Stimulated activated CD8-positive, alpha-beta memory T cell treated with anti-CD3 and anti-CD28 coated beads, Interleukin-7, amount 100 ng/mL, for 24 hours (primary cell): ENCODE measurements around the gene ZNF511.
"Not testable (repeated sequence)": the region's sequence is repeated elsewhere in the genome, so short reads cannot be mapped to it uniquely, and the experiment has no call there.

Experiments
- DNase-seq: peaks from one replicate; pipeline ENCODE4 v3.0.0-alpha.2; 2020; ENCODE audit warnings: low read depth

The ZNF511 gene, protein sequence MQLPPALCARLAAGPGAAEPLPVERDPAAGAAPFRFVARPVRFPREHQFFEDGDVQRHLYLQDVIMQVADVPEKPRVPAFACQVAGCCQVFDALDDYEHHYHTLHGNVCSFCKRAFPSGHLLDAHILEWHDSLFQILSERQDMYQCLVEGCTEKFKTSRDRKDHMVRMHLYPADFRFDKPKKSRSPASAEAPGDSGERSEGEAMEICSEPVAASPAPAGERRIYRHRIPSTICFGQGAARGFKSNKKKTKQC

DNA sequence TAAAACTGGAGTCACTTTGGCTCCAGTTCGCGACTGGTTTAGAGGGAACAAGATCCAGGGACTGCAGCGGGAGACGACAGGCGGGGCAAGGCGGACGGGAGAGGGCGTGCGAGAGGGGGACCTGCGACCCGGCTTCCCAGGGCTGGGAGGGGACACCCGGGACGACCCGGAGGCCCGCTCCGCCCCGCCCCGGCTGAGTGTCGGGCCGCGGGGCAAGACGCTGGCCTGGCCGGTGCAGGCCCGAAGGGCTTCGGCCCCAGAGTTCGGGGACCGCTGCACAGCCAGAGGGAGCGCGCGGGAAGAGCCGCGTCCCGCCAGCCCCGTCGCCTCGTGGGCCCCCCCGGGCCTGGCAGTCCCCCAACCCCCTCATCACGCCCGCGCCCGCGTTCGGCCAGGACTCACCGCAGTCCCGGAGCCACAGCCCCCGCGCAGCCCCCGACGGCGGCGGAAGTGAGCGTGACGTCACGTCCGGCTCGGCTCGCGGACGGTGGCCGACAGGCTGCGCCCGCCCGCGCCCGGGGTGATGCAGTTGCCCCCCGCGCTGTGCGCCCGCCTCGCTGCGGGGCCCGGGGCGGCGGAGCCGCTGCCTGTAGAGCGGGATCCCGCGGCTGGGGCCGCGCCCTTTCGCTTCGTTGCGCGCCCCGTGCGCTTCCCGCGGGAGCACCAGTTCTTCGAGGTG lies at the start of gene ZNF511, which contains the start of gene TUBGCP2:
Gene ZNF511, plus strand, starts transcription at position 494 of the 679 bp plus-strand sequence. Its CDS starts 30 bp downstream, at position 524.
Gene TUBGCP2, minus strand, starts transcription at position 452 of the 679 bp plus-strand sequence. CDS start 5,931 bp downstream, outside the sequence.
- DNase-seq, result peak; percentile 72

DNA sequence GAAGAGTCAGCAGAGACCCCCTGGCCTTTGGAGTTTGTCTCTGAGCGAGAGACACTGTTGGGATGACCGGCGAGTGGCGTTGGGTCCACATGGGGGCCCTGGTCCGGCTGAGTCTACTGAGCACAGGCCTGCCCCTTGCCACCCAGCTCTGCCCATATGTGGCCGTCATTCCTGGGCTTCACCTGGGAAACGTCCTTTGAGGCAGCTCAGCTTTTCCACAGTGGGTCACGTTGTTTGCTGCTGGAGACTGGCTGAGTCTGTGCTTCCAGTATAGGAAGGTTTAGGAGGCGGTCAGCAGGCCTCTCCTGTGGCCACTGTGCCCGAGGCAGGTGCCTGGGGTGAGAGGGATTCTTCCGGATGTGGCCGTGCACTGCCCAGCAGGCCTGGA lies 49.1 kb upstream of the ZNF511 start:
- no peak for DNase-seq

DNA sequence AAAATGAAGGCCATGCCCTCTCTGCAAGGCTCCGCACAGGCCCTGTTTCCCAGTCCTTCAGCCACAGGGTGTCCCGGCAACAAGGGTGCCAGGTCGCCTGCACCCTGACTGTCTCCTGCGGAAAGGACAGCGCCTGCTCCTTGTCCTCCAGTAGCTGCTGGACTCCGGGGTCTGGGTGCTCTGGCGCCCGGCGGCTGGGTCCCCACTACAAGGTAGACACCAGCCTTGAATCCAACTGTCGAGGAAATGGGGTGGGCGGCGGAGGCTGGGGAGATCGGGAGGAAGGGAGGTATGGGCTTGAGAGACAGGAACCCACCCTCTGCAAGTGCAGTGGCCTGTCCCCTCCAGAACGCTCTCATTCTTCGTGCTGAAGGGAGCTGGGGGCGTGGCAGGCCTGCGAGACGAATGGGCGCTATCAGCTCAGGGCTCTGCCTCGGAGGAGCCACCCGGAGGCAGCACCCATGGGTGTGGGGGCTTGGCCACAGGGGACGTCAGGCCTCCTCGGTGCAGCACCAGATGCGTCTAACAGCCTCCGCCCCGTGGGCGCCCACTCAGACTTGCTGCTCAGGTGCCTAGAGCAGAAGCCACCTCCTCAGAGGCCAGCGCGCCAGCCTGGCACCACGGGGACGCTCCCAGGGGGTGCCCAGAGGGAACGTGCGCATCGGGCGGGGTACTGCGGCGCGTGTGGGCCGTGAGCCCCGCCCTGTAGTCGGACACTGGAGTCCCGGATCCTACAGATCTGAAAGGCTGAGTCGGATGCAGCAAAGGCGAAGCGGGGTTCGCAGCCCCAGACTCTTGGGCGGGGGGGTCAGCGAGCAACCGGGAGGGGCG lies 47.6 kb upstream of the ZNF511 start:
- peak; percentile 35 for DNase-seq

DNA sequence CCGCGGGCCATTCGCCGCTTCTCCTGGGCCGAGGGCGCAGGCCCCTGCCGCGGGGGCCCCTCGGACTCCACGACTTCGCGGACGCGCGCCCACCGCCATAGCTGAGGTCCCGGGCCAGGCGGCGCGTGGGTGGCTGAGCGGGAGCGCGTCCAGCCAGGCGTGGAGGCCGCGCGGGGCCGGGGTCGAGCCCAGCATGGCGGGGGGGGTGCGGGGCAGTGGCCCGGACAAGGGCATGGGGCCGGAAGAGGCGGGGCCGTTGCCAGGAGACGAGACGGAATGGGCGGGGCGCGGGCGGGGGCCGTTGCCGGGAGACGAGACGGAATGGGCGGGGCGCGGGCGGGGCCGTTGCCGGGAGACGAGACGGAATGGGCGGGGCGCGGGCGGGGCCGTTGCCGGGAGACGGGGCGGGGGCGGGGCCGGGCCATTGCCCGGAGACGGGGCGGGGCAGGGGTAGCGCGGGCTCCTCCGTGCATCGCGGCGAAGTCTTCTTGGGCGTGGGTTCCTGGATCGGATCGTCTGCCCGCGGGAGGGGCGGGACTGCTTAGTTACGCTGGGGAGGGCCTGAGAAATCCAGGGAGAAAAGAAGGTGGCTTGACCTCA lies 46.9 kb upstream of the ZNF511 start:
- peak; percentile 69 for DNase-seq

DNA sequence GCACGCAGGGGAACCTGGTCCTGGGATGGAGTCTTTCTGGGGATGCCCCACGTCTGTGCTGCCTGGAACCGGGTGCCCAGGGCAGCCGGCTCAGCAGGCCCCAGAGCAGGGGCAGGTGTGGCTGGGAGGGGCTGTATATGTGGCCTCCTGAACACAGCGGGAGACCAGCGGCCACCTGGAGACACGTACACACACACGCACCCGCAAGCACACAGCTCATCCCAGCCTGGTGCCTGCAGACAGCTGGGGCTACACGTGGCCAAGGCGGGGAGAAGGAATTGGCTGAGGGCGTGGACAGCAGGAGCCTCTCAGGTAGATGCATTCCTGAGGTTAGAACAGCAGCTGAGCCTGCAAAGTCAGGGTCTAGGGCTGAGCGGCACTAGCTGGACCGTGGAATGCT lies 46.0 kb upstream of the ZNF511 start:
- no peak for DNase-seq

DNA sequence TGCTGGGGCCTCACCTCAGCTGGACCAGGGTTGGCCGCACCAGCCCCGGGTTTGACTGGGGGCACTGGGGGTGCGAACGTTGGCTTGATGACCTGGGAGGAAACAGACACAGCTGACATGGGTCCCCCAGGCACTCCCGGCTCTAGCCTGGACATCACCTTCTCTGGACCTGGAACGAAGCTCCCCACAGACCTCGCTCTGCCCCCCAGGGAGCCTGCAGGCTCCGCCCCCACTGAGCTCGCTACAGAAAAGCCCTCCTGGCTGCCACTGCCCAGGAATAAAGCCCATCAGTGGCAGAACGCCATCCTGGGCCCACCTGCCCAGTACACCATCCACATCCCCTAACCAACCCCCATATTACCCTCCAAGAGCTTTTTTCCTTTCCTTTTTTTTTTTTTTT lies 45.0 kb upstream of the ZNF511 start:
- no peak for DNase-seq

DNA sequence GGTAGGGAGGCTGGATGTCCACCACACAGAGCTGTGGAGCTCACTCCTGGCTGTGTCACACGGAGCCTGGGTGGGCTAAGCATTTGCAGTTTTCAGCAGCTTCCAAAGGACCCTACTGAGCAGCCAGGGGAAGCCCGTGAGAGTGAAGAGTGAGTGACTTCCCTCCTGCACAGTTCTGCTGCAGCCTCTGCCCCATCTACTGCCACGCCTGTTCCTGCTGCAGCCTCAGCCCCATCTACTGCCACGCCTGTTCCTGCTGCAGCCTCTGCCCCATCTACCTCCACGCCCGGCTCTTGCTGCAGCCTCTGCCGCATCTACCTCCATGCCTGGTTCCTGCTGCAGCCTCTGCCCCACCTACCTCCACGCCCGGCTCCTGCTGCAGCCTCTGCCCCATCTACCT lies 44.3 kb upstream of the ZNF511 start:
- no peak for DNase-seq

DNA sequence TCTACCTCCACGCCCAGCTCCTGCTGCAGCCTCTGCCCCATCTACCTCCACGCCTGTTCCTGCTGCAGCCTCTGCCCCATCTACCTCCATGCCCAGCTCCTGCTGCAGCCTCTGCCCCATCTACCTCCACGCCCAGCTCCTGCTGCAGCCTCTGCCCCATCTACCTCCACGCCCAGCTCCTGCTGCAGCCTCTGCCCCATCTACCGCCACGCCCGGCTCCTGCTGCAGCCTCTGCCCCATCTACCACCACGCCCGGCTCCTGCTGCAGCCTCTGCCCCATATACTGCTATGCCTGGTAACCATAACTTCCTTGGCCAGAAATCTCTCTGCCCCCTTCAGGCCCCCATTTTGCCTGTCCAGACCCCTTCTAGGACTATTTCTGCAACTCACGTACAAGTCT lies 43.7 kb upstream of the ZNF511 start:
- not testable (repeated sequence) for DNase-seq

DNA sequence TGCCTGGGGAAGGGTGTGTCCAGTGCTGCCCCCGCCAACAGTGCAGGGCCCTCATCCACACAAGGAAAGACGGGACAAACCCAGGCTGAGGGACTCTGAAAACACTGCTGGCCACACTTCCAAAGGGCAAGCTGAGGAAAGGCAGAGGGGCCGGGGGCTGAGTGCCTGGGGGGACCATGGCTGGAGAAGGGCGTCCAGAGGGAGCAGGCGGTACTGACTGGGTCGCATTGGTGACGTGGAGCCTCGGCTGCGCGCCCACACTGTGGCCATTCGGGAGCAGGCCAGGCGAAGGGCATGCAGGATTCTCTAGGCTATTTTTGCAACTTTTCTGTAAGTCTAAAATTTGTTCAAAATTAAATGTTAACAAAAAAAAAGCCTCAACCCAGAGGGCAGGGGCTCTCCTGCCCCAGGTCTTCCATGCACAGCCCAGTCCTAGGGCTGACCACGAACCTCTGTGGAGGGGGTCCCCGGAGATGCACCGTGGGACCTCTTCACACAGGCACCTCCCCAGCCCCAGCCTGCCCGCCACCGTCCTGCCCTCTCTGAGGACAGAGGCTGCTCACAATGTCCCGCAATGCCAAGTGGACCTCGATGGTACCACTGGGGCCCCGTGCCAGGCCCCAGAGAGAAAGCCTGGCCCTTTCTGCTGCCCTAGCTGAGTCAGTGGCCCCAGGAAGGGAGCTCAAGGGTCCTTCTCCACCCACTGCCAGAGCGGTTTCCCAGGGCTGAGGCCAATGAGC lies 42.5 kb upstream of the ZNF511 start:
- DNase-seq, result no peak

DNA sequence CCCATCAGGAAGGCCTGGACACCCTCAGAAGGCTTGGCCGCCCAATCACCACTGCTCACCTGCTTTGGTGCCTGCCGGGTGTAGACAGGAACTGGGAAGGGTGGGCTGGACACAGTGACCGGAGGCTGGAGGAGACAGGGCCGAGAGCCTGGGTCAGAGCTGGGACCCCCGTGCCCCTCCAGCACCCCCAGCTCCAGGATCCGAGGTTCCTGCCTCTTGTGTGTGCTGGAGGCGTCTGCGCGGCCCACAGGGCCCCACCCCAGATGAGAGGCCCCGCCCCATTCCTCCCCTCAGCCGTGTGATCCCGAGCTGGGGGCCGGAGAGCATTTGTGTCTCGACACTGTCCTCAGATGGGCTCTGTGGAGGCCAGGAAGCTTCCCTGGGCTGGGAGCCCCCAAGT lies 41.4 kb upstream of the ZNF511 start:
- DNase-seq, result no peak

DNA sequence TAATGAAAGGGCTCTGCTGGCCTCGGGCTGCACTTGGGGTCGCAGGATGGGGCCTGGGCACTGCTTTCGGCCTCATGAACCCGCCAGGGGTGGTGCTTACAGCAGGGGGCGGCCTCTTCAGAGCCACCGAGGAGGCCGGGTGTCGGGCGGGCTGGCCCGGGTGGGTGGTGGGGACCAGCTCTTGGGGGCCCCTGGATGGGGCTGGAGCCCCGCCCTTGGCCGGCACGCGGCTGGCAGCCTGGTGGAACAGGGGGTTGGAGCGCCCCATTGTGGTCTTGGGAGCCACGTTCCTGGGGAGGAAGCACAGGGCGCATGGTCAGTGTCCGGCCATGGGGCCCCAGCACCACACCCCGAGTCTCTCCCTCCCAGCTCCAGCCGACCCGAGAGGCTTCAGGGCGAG lies 40.9 kb upstream of the ZNF511 start:
- no peak for DNase-seq

DNA sequence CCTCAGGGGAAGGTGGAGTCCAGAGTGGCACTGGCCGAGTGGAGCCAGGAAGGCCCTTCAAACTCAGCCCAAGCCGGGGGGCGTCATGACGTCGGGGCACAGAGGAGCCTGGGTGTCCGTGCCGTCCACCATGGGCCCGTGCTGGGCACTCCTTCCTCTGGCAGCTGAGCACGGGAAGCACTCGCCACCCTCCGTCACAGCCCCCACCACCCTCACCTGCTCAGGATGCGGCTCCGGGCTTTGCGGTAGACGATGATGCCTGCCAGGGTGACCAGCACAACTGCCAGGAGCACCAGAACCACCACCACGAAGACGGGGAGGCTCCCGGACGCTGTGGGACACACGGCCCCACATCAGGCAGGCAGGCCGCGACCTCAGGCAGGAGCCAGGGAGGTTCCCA lies 40.2 kb upstream of the ZNF511 start:
- DNase-seq, result no peak

DNA sequence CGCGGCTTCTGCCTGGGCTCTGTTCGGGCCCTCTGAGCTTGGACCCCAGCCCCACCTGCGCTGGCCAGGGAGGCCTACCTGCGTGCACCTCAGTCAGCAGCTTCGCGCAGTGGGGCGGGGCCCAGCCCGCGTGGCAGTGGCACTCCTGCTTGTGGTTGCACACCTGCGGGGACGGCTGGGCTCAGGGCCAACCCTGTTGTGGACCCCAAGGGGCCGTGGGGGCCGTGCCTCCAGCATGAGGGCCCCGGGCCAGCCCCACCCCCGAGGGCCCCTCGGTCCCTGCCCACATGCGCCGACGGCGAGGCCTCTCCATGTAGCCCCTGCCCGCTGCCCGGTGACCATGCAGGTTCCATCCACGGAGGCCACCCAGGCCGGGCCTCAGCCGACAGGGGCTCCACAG lies 39.3 kb upstream of the ZNF511 start:
- DNase-seq, result no peak

DNA sequence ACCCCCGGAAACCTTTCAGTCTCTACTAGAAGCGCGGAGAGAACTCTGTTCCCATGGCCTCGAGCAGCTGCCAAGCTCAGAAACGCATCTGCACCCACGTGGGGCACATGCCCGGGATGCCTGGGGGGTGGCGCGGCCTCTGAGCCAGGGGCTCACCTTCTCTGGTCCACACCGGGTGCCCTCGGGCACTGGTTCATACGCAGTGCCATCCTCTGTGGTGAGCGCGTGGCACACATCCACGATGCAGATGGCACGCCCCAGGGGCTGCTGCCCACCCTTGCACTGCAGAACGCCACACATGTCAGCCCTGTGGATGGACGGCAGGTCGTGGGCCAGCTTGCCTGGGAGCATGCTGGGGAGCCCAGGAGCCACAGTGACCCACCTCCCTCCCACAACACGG lies 38.5 kb upstream of the ZNF511 start:
- DNase-seq, result no peak

DNA sequence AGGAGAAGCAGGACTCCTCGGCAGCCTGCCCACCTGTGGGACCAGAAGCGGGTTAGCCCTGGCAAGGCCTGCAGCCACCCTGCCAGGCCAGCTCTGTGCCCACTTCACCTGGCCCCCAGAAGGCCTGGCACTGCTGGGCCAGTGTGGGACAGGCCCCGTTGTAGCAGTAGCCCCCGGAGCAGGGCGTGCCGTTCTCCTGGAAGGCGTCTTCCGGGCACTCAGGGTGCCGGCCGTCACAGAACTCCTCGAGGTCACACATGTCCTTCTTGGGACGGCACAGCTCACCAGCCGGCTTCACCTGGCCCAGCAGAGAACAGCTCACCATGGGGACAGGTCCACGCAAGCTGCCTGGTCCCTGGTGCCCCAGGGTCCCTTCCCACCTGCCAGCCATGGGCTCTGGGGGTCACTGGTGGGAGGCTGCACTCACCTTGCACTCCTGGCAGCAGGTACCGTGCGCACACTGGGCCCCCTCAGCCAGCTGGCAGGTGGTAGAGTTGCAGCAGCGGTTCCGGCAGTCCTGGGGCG lies 37.9 kb upstream of the ZNF511 start:
- no peak for DNase-seq

DNA sequence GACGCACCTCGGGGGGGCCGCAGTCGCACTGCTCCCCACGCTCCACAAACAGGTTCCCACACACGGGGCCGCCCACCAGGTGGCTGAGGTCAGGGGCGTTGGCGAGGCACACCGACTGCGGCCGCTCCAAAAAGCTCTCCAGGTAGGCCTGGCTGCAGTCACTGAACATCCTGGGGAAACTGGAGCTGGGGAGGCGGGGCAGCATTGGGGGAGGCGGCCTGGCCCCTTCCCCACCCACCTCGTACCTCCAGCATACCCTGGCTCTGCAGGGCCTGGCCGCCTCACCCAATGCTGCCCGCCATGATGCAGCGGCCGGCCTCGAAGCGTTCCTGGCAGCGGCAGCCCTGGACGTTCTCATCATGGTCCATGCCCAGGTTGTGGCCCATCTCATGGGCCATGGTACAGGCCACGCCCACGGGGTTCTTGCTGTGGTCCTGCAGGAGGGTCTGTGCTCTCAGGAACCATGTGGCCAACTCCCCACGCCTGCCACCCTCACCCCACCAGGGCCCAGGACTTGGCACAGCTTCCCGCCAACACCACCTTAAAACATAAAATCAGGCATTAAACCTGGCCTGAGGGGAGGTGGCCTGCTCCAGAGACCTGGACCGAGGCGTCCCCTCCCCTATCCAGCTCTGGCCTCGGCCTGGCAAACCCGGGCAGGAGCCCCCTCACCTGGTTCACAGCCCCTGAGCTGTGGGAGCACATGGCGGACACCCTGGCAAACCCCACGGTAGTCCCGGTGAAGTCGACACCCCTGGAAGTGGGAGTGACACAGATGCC lies 37.0 kb upstream of the ZNF511 start:
- DNase-seq, result no peak

DNA sequence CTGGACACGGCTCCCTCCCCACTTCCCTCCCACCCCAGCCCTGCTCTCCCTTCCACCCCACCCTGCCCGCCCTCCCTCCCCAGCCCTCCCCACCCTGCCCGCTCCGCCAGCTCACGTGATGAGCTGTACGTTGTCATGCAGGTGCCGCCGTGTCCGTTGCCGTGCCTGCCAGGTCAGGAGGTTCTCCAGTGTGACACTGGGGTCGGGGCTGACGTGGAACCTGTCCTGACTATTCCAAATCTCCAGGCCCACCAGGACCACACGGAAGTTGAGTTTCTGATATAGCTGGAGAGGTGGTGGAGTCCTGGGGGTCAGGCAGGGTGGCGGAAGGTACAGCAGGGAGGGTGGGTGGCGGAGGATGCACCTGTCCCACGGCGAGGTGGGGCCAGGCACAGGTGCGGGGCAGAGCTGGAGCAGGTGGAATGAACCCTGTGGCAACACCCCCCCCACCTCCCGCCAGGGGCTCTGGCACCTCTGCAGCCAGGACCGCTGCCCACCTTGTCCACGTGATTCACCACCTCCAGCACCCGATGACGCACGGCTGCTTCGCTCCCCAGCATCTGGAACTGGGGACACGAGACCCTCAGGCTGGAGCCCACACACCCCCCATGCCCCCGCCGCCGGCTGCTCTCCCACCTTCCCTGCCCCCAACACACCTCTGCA lies 36.3 kb upstream of the ZNF511 start:
- DNase-seq, result no peak

DNA sequence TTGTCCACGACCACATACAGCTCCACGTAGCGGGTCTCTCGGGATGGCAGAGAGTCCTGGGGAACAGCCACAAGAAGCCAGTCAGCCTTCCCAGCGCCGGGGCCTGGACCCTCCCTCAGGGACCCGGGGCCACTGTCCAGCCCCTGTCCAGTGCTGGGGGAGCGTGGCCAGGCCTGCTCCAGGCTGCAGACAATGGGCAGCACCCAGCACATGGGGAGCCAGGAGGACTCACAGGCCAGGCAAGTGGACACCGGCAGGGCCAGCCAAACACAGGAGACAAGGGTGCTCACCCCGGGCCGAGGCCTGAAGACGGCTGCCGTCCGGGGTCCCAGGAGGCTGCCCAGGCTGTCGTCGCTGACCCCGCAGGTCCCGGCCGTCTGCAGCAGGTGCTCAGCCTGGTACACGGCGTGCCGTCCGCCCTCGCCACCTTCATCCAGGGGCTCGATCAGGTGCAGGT lies 35.7 kb upstream of the ZNF511 start:
- no peak for DNase-seq

DNA sequence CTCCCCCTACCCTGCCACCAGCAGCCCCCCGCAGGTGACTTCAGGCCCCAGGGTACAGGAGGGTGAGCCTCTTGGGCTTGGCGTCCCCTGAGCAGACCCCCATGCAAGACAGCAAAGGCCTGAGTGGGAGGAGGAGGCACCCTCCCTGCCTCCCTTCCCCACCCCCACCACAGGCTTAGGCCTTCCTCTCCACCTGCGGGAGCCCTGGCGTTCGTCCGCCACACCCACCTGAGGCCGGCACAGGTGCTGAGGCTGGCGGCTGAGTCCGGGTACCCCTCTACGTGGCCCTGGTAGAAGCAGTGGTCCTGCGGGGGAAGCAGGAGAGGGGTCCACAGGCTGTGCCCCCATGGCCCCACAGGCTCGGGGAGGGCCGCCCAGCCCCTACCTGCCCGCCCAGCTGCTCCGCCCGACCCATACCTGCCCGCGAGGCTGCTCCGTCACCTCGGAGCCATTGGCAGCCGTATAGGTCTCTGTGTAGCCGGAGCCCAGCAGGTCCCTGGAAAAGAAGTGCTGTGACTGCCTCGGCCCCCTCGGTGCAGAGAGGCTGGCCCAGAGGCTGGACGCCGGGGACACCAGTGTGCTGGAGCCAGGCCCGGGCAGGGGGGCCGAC lies 35.1 kb upstream of the ZNF511 start:
- no peak for DNase-seq
